ENCODE measurements around the gene WNT3A.

DNA sequence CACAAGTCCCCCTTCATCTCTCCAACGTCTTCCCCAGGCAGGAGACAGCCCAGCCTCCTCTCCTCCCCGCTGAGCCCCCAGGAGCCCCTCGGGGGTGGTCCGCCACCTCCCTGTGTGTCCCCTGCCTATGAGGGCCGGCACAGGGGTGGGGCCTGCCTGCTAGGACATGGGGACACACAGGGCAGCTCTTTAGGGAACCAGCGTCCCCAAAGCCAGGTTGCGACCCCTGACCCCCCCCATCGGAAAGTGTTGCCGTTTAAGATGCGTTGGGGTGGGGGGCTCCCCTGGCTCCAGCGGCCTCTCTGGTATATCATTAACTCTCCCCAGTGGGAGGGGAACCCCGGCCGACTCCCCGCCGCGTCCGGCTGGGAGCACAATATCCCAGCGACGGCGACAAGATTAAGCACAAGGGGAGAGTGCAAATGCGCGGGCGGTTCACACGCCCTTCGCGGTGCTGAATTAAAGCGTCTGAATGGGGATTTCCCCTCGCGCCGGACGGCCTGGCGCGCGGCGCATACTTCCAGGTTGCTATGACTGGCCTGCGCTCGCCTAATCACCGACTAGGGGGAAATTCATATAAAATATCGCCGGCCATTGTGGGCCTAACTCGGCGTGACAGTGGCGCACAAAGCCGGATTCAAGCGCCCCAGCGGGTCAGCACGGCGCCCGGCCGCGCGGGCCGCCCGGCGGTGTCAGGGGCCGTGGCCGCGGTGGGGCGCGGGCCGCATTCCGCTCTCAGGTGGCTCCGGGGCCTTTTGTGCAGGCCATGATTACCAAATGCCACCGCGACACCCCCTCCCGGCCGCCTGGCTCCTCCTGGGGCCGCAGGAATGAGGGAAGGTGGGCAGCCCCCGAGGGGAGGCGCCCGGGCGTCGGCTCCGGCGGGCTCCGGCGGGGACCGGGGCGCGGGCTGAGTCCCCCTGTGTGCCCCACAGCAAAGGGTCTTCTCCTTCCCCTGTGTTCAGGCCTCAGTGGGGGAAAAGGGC, 30.9 kb downstream of the WNT3A start:
- TF ChIP-seq CTCF (IDR thresholded peaks at IDR 0.05) (no peak), POLR2A (IDR thresholded peaks at IDR 0.05) (no peak)
